ENCODE data around the gene ZNF263. TPM values are rescaled to one million over a fixed set of nuclear protein-coding genes. Genes with fewer than 3 reads are reported as not detected.

The ZNF263 gene
- total RNA-seq, 2 experiments from 2014 or later: 21.5 to 25.6 TPM

DNA sequence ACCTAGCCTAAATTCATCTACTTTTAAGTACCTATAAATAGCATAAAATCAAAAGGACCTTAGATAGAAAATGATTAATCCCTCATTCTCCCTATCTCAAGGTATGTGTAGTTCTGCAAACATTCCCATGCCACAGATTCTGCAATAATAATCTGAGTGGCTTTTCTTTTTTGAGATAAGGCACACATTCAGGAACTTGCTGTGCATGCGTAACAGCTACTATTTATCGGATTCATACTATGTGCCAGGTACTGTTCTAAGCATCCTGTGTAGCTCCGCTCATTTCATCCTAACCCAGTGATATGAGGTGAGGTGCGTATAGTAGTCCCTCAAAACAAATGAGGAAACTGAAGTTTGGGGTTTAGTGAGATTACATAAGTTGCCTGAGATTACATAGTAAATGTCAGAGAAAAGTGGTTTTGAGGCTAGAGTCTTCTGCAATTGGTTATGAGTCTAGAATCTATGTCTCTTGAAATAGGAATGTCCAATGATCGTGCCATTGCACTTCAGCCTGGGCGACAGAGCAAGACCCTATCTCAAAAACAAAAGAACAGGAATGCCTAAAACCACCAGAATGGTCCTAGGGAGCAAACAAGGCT lies 2.0 kb upstream of the ZNF263 start:
- H3K4me1 Mint-ChIP-seq: peaks cover 35% of the 10 kb centered on the region
- ATAC-seq: no peak
- peaks cover 3% of the 10 kb centered on the region for H3K9me3 Mint-ChIP-seq (ENCODE audit: low read depth)
- H3K27ac Mint-ChIP-seq: no peak overlapping the region
- peaks cover 30% of the 10 kb centered on the region for H3K36me3 Mint-ChIP-seq
- peak overlapping the region; percentile 40 for H3K4me3 Mint-ChIP-seq
- CTCF ChIA-PET: interaction anchor here (6.7 kb wide), 1 partner anchor 16 kb away, joined by 44 read pairs; no protein-coding TSS in a partner anchor
- H3K27me3 Mint-ChIP-seq: peaks cover 24% of the 10 kb centered on the region
- DNase-seq: no peak

- peak overlapping the region; percentile 98 for H3K27ac Mint-ChIP-seq
- peak; percentile 34 for ATAC-seq
- H3K4me1 Mint-ChIP-seq: peaks cover 35% of the 10 kb centered on the region
- no peak for DNase-seq
- peaks cover 39% of the 10 kb centered on the region for H3K36me3 Mint-ChIP-seq
- H3K4me3 Mint-ChIP-seq: peak overlapping the region; percentile 83
- peaks cover 16% of the 10 kb centered on the region for H3K27me3 Mint-ChIP-seq
- CTCF ChIA-PET: interaction anchor here (1.0 to 6.7 kb wide), 7 partner anchors 17 to 222 kb away, joined by 3 to 44 read pairs (median 4); partner anchors contain the start of genes CLUAP1, NAA60, TIGD7 and ZNF597
- peaks cover 5% of the 10 kb centered on the region for H3K9me3 Mint-ChIP-seq (ENCODE audit: low read depth)
Measured at GRCh38 chr16:3282103-3282729, 1.1 kb upstream of the ZNF263 start.

DNA sequence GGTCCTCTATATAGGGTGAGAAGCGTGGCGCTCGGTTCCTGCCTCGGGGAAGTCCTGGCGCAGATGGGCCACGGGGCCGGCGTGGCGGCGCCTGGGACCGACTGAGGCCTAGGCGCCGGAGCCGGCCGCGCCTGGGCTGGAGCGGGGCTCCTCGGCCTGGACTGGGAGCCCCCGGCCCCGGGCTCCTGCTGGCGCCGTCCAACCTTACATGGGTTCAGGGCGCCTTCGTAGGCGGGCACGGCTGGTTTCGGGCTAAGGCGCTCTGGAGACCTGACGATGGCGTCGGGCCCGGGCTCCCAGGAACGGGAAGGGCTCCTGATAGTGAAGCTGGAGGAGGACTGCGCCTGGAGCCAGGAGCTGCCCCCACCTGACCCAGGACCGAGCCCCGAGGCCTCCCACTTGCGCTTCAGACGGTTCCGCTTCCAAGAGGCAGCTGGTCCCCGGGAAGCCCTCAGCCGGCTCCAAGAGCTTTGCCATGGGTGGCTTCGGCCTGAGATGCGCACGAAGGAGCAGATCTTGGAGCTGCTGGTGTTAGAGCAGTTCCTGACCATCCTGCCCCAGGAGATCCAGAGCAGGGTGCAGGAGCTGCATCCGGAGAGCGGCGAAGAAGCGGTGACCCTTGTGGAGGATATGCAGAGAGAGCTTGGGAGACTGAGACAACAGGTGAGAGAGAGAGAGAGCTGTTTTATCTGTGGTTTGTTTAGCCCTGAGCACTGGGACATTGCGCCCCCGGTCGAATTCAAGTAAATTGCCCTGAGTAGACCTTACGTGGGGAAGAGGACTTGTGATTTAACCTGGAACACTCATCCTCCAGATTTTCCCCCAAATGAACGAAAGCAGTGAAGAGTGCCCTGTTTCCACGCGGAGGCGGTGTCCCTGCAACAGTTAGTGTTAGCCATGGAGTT lies 504 bp downstream of the ZNF263 start:
- Mint-ChIP-seq H3K36me3 (peaks cover 53% of the 10 kb centered on the region), H3K4me1 (peaks cover 35% of the 10 kb centered on the region), H3K27ac (peak overlapping the region; percentile 98), H3K4me3 (peak overlapping the region; percentile 83), H3K27me3 (peaks cover 5% of the 10 kb centered on the region), H3K9me3 (ENCODE audit: low read depth) (peaks cover 14% of the 10 kb centered on the region)
- ATAC-seq (no peak), DNase-seq (peak; percentile 46)
- CTCF ChIA-PET: interaction anchor here (0.9 to 6.7 kb wide), 8 partner anchors 19 to 225 kb away, joined by 3 to 44 read pairs (median 4); partner anchors contain the start of genes ZNF174 and ZSCAN32

- Mint-ChIP-seq H3K9me3 (ENCODE audit: low read depth) (peaks cover 20% of the 10 kb centered on the region), H3K36me3 (peaks cover 65% of the 10 kb centered on the region), H3K27me3 (peaks cover 4% of the 10 kb centered on the region), H3K4me1 (peaks cover 35% of the 10 kb centered on the region), H3K27ac (no peak overlapping the region), H3K4me3 (peak overlapping the region; percentile 83)
- ATAC-seq (no peak), DNase-seq (no peak)
- CTCF ChIA-PET: interaction anchor here (1.1 to 6.7 kb wide), 3 partner anchors 20 to 40 kb away, joined by 3 to 44 read pairs (median 5); no protein-coding TSS in a partner anchor
Measured at GRCh38 chr16:3285131-3285530, 1.8 kb downstream of the ZNF263 start.

DNA sequence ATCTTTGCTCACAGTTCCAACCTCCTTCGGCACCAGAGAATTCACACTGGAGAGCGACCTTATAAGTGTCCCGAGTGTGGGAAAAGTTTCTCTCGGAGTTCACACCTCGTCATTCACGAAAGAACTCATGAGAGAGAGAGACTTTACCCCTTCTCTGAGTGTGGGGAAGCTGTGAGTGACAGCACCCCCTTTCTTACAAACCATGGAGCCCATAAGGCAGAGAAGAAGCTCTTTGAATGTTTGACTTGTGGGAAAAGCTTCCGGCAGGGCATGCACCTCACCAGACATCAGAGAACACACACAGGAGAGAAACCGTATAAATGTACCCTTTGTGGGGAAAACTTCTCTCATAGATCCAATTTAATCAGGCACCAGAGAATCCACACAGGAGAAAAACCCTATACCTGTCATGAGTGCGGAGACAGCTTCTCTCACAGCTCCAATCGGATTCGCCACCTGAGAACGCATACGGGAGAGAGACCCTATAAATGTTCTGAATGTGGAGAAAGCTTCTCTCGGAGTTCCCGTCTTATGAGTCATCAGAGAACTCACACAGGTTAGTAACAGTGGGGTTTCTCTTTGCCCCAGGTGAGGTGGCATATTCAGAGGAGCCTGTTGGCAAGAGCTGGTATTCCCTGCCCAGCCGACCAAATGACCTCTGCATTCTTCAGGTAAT lies 6.8 kb downstream of the ZNF263 start:
- no peaks in the 10 kb centered on the region for H3K27me3 Mint-ChIP-seq
- DNase-seq (no peak), ATAC-seq (no peak)
- CTCF ChIA-PET: interaction anchor here (1.2 to 1.3 kb wide), 2 partner anchors 9 to 107 kb away, joined by 3 to 4 read pairs; no protein-coding TSS in a partner anchor
- peaks cover 10% of the 10 kb centered on the region for H3K4me1 Mint-ChIP-seq
- H3K9me3 Mint-ChIP-seq (ENCODE audit: low read depth): peaks cover 45% of the 10 kb centered on the region
- no peak overlapping the region for H3K4me3 Mint-ChIP-seq
- H3K27ac Mint-ChIP-seq: no peak overlapping the region
- peaks cover 92% of the 10 kb centered on the region for H3K36me3 Mint-ChIP-seq

DNA sequence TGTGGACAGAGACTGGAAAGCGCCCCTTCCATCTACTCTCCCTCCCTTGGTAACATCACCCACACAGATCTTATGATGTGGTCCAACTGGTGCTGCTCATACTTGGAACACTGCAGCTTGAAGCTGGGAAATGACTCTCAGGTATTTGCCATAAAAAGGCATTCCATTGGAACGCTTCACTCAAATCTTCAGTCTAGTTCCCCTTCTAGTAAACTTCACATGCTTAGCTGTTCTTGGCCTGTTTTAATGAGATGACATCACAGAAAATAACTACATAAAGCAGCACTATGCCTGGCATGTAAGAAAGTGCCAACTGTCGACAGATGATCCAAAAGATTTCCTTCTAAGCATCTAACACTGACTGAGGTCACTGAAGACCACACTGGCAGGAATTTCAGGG lies 9.3 kb downstream of the ZNF263 start:
- Mint-ChIP-seq H3K4me3 (no peak overlapping the region), H3K36me3 (peaks cover 83% of the 10 kb centered on the region), H3K9me3 (ENCODE audit: low read depth) (peaks cover 41% of the 10 kb centered on the region), H3K27ac (no peak overlapping the region), H3K4me1 (no peaks in the 10 kb centered on the region), H3K27me3 (no peaks in the 10 kb centered on the region)
- ATAC-seq (no peak), DNase-seq (no peak)
- CTCF ChIA-PET: no interaction called here

DNA sequence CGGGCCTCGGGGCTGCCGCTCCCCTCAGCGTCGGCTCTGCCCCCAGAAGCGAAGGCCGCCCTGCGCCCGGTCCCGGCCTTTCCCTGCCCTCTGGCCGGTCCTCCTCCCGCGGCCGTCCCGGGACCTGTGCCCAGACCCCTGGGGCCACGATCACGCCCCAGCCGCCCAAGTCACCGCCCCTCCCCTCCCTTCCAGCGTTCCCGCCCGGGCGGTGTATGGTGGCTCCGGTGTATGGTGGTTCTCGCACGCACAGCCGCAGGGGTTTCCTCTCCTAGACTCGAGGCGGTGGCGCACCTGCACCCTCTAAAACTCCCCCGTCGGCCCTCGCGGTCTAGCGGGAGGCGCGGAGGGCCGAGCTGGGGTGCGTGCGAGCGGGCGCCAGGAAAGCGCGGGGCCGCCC lies 11.9 kb downstream of the ZNF263 start:
- no peak overlapping the region for H3K4me3 Mint-ChIP-seq
- peaks cover 39% of the 10 kb centered on the region for H3K9me3 Mint-ChIP-seq (ENCODE audit: low read depth)
- no peak overlapping the region for H3K27ac Mint-ChIP-seq
- CTCF ChIA-PET: no interaction called here
- DNase-seq (no peak), ATAC-seq (no peak)
- H3K4me1 Mint-ChIP-seq: no peaks in the 10 kb centered on the region
- H3K27me3 Mint-ChIP-seq: no peaks in the 10 kb centered on the region
- peaks cover 77% of the 10 kb centered on the region for H3K36me3 Mint-ChIP-seq

DNA sequence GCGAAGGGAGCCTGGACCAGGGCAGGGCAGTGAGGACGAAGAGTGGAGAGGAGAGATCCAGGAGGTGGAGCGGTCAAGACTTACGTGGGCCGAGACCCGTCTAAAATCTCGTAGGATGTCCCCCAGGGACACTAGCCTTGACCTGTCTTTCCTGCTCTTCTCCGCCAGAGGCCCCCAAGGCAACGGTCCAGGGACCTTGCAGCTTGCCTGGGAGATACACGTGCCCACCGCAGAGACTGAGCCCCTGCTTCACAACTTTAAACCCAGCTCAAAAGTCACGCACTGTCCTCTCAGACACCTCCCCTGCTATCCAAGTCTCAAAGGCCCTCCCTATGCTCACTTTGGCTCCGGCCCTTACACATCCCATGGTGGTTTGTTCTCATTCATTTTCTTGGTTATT lies 12.5 kb downstream of the ZNF263 start:
- CTCF ChIA-PET: interaction anchor here (1.0 kb wide), 1 partner anchor 14 kb away, joined by 3 read pairs; no protein-coding TSS in a partner anchor
- Mint-ChIP-seq H3K27me3 (no peaks in the 10 kb centered on the region), H3K27ac (no peak overlapping the region), H3K4me1 (no peaks in the 10 kb centered on the region), H3K9me3 (ENCODE audit: low read depth) (peaks cover 40% of the 10 kb centered on the region), H3K36me3 (peaks cover 77% of the 10 kb centered on the region), H3K4me3 (no peak overlapping the region)
- ATAC-seq (no peak), DNase-seq (no peak)

DNA sequence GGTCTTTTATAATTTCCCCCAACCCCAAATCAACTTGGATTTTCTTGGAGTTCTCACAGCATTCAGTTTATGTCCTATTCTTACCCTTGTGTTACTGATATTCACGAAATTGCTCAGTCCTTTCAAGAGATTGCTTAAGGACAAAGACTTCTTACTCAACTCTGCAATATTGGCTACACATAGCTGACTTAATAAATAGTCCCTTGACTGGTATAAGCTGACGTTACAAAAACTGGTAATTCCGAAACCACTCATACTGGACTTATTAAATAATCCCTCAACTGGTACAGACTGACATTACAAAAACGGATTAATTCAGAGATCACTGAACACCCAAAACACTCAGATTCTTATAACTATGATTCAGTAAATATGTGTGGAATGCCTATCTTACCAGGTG lies 21.1 kb downstream of the ZNF263 start:
- H3K27ac Mint-ChIP-seq: peak overlapping the region; percentile 90
- ATAC-seq (no peak), DNase-seq (no peak)
- CTCF ChIA-PET: interaction anchor here (0.6 to 1.6 kb wide), 5 partner anchors 18 to 74 kb away, joined by 3 to 4 read pairs (median 4); no protein-coding TSS in a partner anchor
- H3K4me1 Mint-ChIP-seq: peaks cover 19% of the 10 kb centered on the region
- peak overlapping the region; percentile 71 for H3K4me3 Mint-ChIP-seq
- H3K27me3 Mint-ChIP-seq: no peaks in the 10 kb centered on the region
- H3K36me3 Mint-ChIP-seq: peaks cover 81% of the 10 kb centered on the region
- peaks cover 35% of the 10 kb centered on the region for H3K9me3 Mint-ChIP-seq (ENCODE audit: low read depth)

- Mint-ChIP-seq H3K36me3 (peaks cover 81% of the 10 kb centered on the region), H3K27me3 (no peaks in the 10 kb centered on the region), H3K4me3 (peak within 1 kb of the TSS; percentile 71), H3K9me3 (ENCODE audit: low read depth) (peaks cover 31% of the 10 kb centered on the region), H3K4me1 (peaks cover 19% of the 10 kb centered on the region), H3K27ac (peak within 1 kb of the TSS; percentile 90)
- peak; percentile 98 for ATAC-seq
- CTCF ChIA-PET: interaction anchor here (0.6 to 1.9 kb wide), 11 partner anchors 8 to 196 kb away, joined by 3 to 5 read pairs (median 4); partner anchors contain the start of genes ZNF174, ZNF200 and ZSCAN32
- DNase-seq: peak; percentile 90
Measured at GRCh38 chr16:3305109-3306068, 22.1 kb downstream of the ZNF263 start, which contains the start of the genes TIGD7 and ZNF75A. TSS of gene TIGD7 (minus strand) at chr16:3305430. CDS start at chr16:3300614, 4,816 bp downstream. TSS of gene ZNF75A (plus strand) at chr16:3305497. CDS start at chr16:3308429, 2,932 bp downstream.

- DNase-seq (no peak), ATAC-seq (no peak)
- peaks cover 81% of the 10 kb centered on the region for H3K36me3 Mint-ChIP-seq
- H3K4me3 Mint-ChIP-seq: peak overlapping the region; percentile 71
- no peaks in the 10 kb centered on the region for H3K27me3 Mint-ChIP-seq
- H3K27ac Mint-ChIP-seq: peak overlapping the region; percentile 90
- CTCF ChIA-PET: interaction anchor here (0.6 to 1.9 kb wide), 9 partner anchors 9 to 195 kb away, joined by 3 to 5 read pairs (median 3); partner anchors contain the start of genes ZNF174, ZNF200 and ZSCAN32
- H3K9me3 Mint-ChIP-seq (ENCODE audit: low read depth): peaks cover 32% of the 10 kb centered on the region
- H3K4me1 Mint-ChIP-seq: peaks cover 19% of the 10 kb centered on the region
Measured at GRCh38 chr16:3306078-3306477, 22.8 kb downstream of the ZNF263 start.

All from activated CD8-positive, alpha-beta memory T cell treated with anti-CD3 and anti-CD28 coated beads, Interleukin-2, amount 10 ng/mL, durations not matched to agents 7 days and 5 days (primary cell).